ENCODE results near the gene ADARB2.

ADARB2 gene

DNA sequence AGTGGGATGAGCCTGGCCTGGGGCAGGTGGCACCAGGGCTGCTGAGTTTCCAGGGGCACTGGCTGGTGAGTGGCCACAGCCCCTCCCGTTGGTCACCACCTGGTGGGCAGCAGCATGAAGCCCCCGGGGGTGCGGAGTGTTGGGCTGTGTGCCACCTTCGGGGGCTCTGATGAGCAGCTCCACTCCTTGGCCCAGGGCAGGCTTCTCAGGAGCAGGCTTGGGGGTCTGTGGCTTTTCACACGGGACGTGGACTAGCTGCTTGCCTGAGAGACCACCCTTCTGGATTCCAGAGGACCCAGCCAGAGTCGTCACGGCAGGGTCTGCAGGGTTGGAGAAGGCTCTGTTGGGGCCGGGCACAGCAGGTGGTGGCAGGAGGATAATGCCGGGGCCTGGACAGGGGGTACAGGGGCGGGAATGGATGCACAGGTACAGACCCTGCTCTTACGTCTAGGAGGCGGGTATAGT lies 193.1 kb downstream of the ADARB2 start:
- TF ChIP-seq TAF1 (IDR thresholded peaks at IDR 0.05; ENCODE audit: low read depth) (no peak), TEAD4 (IDR thresholded peaks at IDR 0.05) (no peak), CREB1 (IDR thresholded peaks at IDR 0.05; ENCODE audit: low read depth) (no peak), FOXM1 (IDR thresholded peaks at IDR 0.05; ENCODE audit: borderline replicate concordance, low read depth) (no peak), NFIC (IDR thresholded peaks at IDR 0.05) (no peak), TCF12 (IDR thresholded peaks at IDR 0.05; ENCODE audit: low read depth) (no peak), CEBPB (IDR thresholded peaks at IDR 0.05) (no peak), YY1 (IDR thresholded peaks at IDR 0.05; ENCODE audit: low read depth) (no peak), RAD21 (IDR thresholded peaks at IDR 0.05; ENCODE audit: low read depth) (no peak), EGR1 (IDR thresholded peaks at IDR 0.05) (no peak), ZBTB7A (IDR thresholded peaks at IDR 0.05; ENCODE audit: low read depth) (no peak), EP300 (IDR thresholded peaks at IDR 0.05; ENCODE audit: borderline replicate concordance) (no peak)
- TF ChIP-seq, protein P1, sequence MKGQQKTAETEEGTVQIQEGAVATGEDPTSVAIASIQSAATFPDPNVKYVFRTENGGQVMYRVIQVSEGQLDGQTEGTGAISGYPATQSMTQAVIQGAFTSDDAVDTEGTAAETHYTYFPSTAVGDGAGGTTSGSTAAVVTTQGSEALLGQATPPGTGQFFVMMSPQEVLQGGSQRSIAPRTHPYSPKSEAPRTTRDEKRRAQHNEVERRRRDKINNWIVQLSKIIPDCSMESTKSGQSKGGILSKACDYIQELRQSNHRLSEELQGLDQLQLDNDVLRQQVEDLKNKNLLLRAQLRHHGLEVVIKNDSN (IDR thresholded peaks at IDR 0.05) = no peak
- TF ChIP-seq, protein P2, sequence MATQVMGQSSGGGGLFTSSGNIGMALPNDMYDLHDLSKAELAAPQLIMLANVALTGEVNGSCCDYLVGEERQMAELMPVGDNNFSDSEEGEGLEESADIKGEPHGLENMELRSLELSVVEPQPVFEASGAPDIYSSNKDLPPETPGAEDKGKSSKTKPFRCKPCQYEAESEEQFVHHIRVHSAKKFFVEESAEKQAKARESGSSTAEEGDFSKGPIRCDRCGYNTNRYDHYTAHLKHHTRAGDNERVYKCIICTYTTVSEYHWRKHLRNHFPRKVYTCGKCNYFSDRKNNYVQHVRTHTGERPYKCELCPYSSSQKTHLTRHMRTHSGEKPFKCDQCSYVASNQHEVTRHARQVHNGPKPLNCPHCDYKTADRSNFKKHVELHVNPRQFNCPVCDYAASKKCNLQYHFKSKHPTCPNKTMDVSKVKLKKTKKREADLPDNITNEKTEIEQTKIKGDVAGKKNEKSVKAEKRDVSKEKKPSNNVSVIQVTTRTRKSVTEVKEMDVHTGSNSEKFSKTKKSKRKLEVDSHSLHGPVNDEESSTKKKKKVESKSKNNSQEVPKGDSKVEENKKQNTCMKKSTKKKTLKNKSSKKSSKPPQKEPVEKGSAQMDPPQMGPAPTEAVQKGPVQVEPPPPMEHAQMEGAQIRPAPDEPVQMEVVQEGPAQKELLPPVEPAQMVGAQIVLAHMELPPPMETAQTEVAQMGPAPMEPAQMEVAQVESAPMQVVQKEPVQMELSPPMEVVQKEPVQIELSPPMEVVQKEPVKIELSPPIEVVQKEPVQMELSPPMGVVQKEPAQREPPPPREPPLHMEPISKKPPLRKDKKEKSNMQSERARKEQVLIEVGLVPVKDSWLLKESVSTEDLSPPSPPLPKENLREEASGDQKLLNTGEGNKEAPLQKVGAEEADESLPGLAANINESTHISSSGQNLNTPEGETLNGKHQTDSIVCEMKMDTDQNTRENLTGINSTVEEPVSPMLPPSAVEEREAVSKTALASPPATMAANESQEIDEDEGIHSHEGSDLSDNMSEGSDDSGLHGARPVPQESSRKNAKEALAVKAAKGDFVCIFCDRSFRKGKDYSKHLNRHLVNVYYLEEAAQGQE (IDR thresholded peaks at IDR 0.05; ENCODE audit: low read depth) = no peak
- TF ChIP-seq, protein P3, sequence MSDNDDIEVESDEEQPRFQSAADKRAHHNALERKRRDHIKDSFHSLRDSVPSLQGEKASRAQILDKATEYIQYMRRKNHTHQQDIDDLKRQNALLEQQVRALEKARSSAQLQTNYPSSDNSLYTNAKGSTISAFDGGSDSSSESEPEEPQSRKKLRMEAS (IDR thresholded peaks at IDR 0.05) = no peak

DNA sequence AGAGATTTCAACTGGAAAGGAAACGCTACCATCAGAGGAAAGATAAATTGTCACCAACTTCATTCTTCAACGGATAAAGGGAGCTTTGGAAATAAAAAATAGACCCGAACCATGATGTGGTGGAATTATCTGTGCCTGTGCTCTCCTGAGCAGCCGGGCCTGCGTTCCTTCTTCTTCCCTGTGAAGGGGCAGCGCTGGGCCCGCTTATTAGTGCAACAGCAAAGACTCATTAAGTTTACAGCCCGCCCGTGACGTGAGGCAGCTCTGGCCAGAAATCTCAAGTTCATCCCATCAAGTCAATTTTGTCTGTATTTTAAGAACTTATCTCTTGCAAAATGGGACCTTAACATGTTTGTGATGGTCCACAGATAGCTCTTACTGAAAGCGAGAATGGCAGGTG lies 193.7 kb downstream of the ADARB2 start:
- TF ChIP-seq CEBPB (IDR thresholded peaks at IDR 0.05) = no peak
- no peak for TF ChIP-seq RAD21 (IDR thresholded peaks at IDR 0.05; ENCODE audit: low read depth)
- TF ChIP-seq CREB1 (IDR thresholded peaks at IDR 0.05; ENCODE audit: low read depth) = no peak
- TF ChIP-seq FOXM1 (IDR thresholded peaks at IDR 0.05; ENCODE audit: borderline replicate concordance, low read depth) = no peak
- TF ChIP-seq TAF1 (IDR thresholded peaks at IDR 0.05; ENCODE audit: low read depth) = no peak
- TF ChIP-seq ZBTB7A (IDR thresholded peaks at IDR 0.05; ENCODE audit: low read depth) = no peak
- TF ChIP-seq, protein P1 (IDR thresholded peaks at IDR 0.05) = no peak
- TF ChIP-seq EGR1 (IDR thresholded peaks at IDR 0.05) = no peak
- no peak for TF ChIP-seq TEAD4 (IDR thresholded peaks at IDR 0.05)
- TF ChIP-seq, protein P3 (IDR thresholded peaks at IDR 0.05) = no peak

DNA sequence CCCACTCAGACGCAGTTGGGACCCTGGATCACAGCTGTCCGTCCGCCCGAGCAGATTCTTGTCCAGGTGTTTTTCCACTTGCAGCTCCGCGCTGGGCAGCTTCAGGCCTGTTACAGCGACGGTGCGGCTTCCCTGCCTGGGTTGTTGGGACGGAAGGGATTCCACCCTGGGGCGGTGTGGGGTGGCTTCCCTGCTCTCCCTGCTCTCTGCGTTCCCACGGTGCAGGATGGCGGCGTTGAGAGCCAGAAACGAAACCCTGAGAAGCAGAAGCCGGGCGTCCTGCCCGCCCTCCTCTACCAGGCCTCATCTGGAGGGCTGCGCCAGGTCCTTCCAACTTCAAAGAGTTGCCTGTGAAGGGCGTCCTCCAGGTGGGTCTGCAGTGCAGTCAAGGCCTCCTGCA lies 194.4 kb downstream of the ADARB2 start:
- TF ChIP-seq TCF12 (IDR thresholded peaks at IDR 0.05; ENCODE audit: low read depth) (no peak), CEBPB (IDR thresholded peaks at IDR 0.05) (no peak), CREB1 (IDR thresholded peaks at IDR 0.05; ENCODE audit: low read depth) (no peak), RAD21 (IDR thresholded peaks at IDR 0.05; ENCODE audit: low read depth) (no peak), EP300 (IDR thresholded peaks at IDR 0.05; ENCODE audit: borderline replicate concordance) (no peak)
- TF ChIP-seq, protein P3 (IDR thresholded peaks at IDR 0.05) = no peak

DNA sequence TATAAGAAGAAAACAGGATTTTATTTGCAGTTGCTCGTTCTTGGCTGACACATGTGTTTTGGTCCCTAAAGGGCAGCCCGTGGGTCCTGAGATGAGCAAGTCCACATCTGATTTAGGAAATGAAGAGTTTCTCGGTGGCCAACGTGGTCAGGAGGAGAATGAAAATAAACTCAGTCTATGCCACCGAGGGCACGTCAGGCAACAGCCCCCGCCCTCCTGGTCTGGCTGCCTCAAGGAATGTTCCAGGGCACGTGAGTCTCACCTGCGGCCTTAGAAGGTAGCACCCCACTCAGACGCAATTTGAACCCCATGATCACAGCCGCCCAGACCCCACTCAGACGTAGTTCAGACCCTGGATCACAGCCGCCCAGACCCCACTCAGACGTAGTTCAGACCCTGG lies 197.2 kb downstream of the ADARB2 start:
- TF ChIP-seq EP300 (IDR thresholded peaks at IDR 0.05; ENCODE audit: borderline replicate concordance) = no peak
- no peak for TF ChIP-seq CEBPB (IDR thresholded peaks at IDR 0.05)
- TF ChIP-seq TAF1 (IDR thresholded peaks at IDR 0.05; ENCODE audit: low read depth) = no peak
- TF ChIP-seq, protein P1 (IDR thresholded peaks at IDR 0.05) = no peak
- TF ChIP-seq NFIC (IDR thresholded peaks at IDR 0.05) = no peak
- TF ChIP-seq RAD21 (IDR thresholded peaks at IDR 0.05; ENCODE audit: low read depth) = no peak
- no peak for TF ChIP-seq CREB1 (IDR thresholded peaks at IDR 0.05; ENCODE audit: low read depth)
- TF ChIP-seq TEAD4 (IDR thresholded peaks at IDR 0.05) = no peak
- TF ChIP-seq, protein P3 (IDR thresholded peaks at IDR 0.05) = no peak
- TF ChIP-seq ZBTB7A (IDR thresholded peaks at IDR 0.05; ENCODE audit: low read depth) = no peak
- no peak for TF ChIP-seq FOXM1 (IDR thresholded peaks at IDR 0.05; ENCODE audit: borderline replicate concordance, low read depth)
- TF ChIP-seq TCF12 (IDR thresholded peaks at IDR 0.05; ENCODE audit: low read depth) = no peak

DNA sequence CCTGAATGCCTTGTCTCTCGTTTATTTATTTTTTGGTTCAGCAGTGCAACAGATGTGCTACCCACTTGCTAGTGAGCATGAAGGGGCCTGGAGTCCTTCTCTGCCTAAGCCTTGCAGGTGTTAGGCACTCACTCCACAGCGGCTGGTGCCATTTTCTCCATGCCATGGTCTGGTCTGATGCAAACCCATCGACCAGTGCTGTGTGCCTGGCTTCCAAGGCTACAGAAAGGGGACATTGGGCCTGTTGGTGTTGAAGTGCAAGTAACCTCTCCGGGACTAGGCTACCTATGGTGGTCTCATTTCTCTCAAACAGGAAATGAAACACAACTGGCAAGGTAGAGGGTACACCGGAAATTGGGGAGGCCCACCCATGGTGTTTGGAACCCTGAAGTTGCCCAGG lies 198.1 kb downstream of the ADARB2 start:
- TF ChIP-seq TCF12 (IDR thresholded peaks at IDR 0.05; ENCODE audit: low read depth) (no peak), RAD21 (IDR thresholded peaks at IDR 0.05; ENCODE audit: low read depth) (no peak), EP300 (IDR thresholded peaks at IDR 0.05; ENCODE audit: borderline replicate concordance) (no peak), CEBPB (IDR thresholded peaks at IDR 0.05) (no peak), YY1 (IDR thresholded peaks at IDR 0.05; ENCODE audit: low read depth) (no peak), NFIC (IDR thresholded peaks at IDR 0.05) (no peak), TEAD4 (IDR thresholded peaks at IDR 0.05) (no peak), FOXM1 (IDR thresholded peaks at IDR 0.05; ENCODE audit: borderline replicate concordance, low read depth) (no peak), ZBTB7A (IDR thresholded peaks at IDR 0.05; ENCODE audit: low read depth) (no peak), CREB1 (IDR thresholded peaks at IDR 0.05; ENCODE audit: low read depth) (no peak), EGR1 (IDR thresholded peaks at IDR 0.05) (no peak), TAF1 (IDR thresholded peaks at IDR 0.05; ENCODE audit: low read depth) (no peak)
- TF ChIP-seq, protein P1 (IDR thresholded peaks at IDR 0.05) = no peak
- TF ChIP-seq, protein P2 (IDR thresholded peaks at IDR 0.05; ENCODE audit: low read depth) = no peak
- TF ChIP-seq, protein P3 (IDR thresholded peaks at IDR 0.05) = no peak

Data from Ishikawa (cell line).